ENCODE data around the gene CFAP210.

Gene CFAP210

GRCh38 chr2:169736902-169737301 is 42.7 kb upstream of the CFAP210 start:
- Histone ChIP-seq H3K27ac (no peak overlapping the region), H4K20me1 (ENCODE audit: insufficient read depth) (no peaks in the 10 kb centered on the region), H2AFZ (ENCODE audit: low read depth) (no peak overlapping the region), H3K4me3 (IDR thresholded peaks at IDR 0.05; ENCODE audit: insufficient read depth, low read depth, low read length) (no peak overlapping the region), H3K27me3 (ENCODE audit: insufficient read depth, low read depth) (peaks cover 3% of the 10 kb centered on the region; the same call in 1 of the 2 replicates), H3K4me1 (ENCODE audit: low read depth, poor library complexity, severe bottlenecking) (peaks cover 6% of the 10 kb centered on the region), H3K79me2 (ENCODE audit: insufficient read depth, low read depth) (no peaks in the 10 kb centered on the region), H3K9ac (no peak overlapping the region), H3K36me3 (ENCODE audit: insufficient read depth) (no peaks in the 10 kb centered on the region), H3K4me2 (no peak overlapping the region)
- TF ChIP-seq CTCF (conservative IDR thresholded peaks at IDR 0.05; ENCODE audit: low read depth, low read length): no peak

- no peak overlapping the region for H3K27ac ChIP-seq
- TF ChIP-seq CTCF (conservative IDR thresholded peaks at IDR 0.05; ENCODE audit: low read depth, low read length): no peak
- H3K79me2 ChIP-seq (ENCODE audit: insufficient read depth, low read depth): no peaks in the 10 kb centered on the region
- H3K27me3 ChIP-seq (ENCODE audit: insufficient read depth, low read depth): peaks cover 3% of the 10 kb centered on the region; the same call in 1 of the 2 replicates
- H3K9ac ChIP-seq: no peak overlapping the region
- no peak overlapping the region for H3K4me3 ChIP-seq (IDR thresholded peaks at IDR 0.05; ENCODE audit: insufficient read depth, low read depth, low read length)
- no peaks in the 10 kb centered on the region for H3K36me3 ChIP-seq (ENCODE audit: insufficient read depth)
- H3K4me1 ChIP-seq (ENCODE audit: low read depth, poor library complexity, severe bottlenecking): peaks cover 6% of the 10 kb centered on the region
- H3K4me2 ChIP-seq: no peak overlapping the region
- no peaks in the 10 kb centered on the region for H4K20me1 ChIP-seq (ENCODE audit: insufficient read depth)
- no peak overlapping the region for H2AFZ ChIP-seq (ENCODE audit: low read depth)
Observed at GRCh38 chr2:169735623-169736022, 41.4 kb upstream of the CFAP210 start.

- TF ChIP-seq CTCF (conservative IDR thresholded peaks at IDR 0.05; ENCODE audit: low read depth, low read length): no peak
- Histone ChIP-seq H3K79me2 (ENCODE audit: insufficient read depth, low read depth) (no peaks in the 10 kb centered on the region), H2AFZ (ENCODE audit: low read depth) (peak overlapping the region; percentile 68; the same call in 1 of the 2 replicates), H3K4me2 (peak overlapping the region; percentile 81), H3K27me3 (ENCODE audit: insufficient read depth, low read depth) (peaks cover 3% of the 10 kb centered on the region; the same call in 1 of the 2 replicates), H3K36me3 (ENCODE audit: insufficient read depth) (no peaks in the 10 kb centered on the region), H3K4me1 (ENCODE audit: low read depth, poor library complexity, severe bottlenecking) (peaks cover 6% of the 10 kb centered on the region), H3K4me3 (IDR thresholded peaks at IDR 0.05; ENCODE audit: insufficient read depth, low read depth, low read length) (no peak overlapping the region), H3K27ac (no peak overlapping the region), H4K20me1 (ENCODE audit: insufficient read depth) (no peaks in the 10 kb centered on the region), H3K9ac (0 out of 2 replicates have a peak overlapping the region, but pooled peaks have one; percentile 5)
Observed at GRCh38 chr2:169734169-169734847, 40.1 kb upstream of the CFAP210 start.

- Histone ChIP-seq H3K79me2 (ENCODE audit: insufficient read depth, low read depth) (no peaks in the 10 kb centered on the region), H3K36me3 (ENCODE audit: insufficient read depth) (no peaks in the 10 kb centered on the region), H4K20me1 (ENCODE audit: insufficient read depth) (no peaks in the 10 kb centered on the region), H3K4me3 (IDR thresholded peaks at IDR 0.05; ENCODE audit: insufficient read depth, low read depth, low read length) (no peak overlapping the region), H2AFZ (ENCODE audit: low read depth) (no peak overlapping the region), H3K4me1 (ENCODE audit: low read depth, poor library complexity, severe bottlenecking) (peaks cover 6% of the 10 kb centered on the region), H3K4me2 (no peak overlapping the region), H3K9ac (no peak overlapping the region), H3K27ac (no peak overlapping the region), H3K27me3 (ENCODE audit: insufficient read depth, low read depth) (peaks cover 3% of the 10 kb centered on the region; the same call in 1 of the 2 replicates)
- TF ChIP-seq CTCF (conservative IDR thresholded peaks at IDR 0.05; ENCODE audit: low read depth, low read length): no peak
Observed at GRCh38 chr2:169732583-169733358, 38.6 kb upstream of the CFAP210 start.

Measured in KMS-11 (cell line).